ENCODE results near the gene UNK. TPM values are rescaled to one million over a fixed set of nuclear protein-coding genes. Genes with fewer than 3 reads are reported as not detected.

The UNK gene
- total RNA-seq, 4 donors from 2014 or later, result 6.9 to 69.7 (median 45.5) TPM

GRCh38 chr17:75814900-75815373 lies 30.3 kb downstream of the UNK start:
- no peak for DNase-seq
- intact Hi-C loops (cut with DNase I; ENCODE audit: low total_unique reads), result no loop called here
- Histone ChIP-seq H3K27ac (no peak overlapping the region), H3K4me1 (no peaks in the 10 kb centered on the region), H3K4me3 (no peak overlapping the region), H3K27me3 (no peaks in the 10 kb centered on the region), H3K9me3 (no peaks in the 10 kb centered on the region), H3K36me3 (no peaks in the 10 kb centered on the region)
- TF ChIP-seq POLR2A (IDR thresholded peaks at IDR 0.05), result no peak
- TF ChIP-seq, protein P1, sequence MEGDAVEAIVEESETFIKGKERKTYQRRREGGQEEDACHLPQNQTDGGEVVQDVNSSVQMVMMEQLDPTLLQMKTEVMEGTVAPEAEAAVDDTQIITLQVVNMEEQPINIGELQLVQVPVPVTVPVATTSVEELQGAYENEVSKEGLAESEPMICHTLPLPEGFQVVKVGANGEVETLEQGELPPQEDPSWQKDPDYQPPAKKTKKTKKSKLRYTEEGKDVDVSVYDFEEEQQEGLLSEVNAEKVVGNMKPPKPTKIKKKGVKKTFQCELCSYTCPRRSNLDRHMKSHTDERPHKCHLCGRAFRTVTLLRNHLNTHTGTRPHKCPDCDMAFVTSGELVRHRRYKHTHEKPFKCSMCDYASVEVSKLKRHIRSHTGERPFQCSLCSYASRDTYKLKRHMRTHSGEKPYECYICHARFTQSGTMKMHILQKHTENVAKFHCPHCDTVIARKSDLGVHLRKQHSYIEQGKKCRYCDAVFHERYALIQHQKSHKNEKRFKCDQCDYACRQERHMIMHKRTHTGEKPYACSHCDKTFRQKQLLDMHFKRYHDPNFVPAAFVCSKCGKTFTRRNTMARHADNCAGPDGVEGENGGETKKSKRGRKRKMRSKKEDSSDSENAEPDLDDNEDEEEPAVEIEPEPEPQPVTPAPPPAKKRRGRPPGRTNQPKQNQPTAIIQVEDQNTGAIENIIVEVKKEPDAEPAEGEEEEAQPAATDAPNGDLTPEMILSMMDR (IDR thresholded peaks at IDR 0.05), result no peak

DNA sequence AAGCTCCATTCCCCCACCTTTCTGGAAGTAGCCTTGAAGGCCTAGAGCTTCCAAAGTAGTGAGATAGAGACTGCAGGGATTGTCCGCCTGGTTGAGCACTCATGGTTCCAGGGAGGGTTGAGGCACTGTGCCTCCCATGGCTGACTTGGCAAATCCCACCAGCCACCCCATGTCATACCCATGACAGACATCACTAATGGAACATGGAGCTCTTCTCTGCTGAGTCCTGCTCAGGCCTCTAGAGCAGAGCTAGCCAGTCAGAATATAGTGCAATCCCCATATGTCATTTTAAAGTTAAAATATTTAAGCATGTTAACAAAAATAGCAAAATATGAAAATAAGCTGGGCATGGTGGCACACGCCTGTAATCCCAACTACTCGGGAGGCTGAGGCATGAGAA lies 30.8 kb downstream of the UNK start:
- H3K9me3 ChIP-seq, result no peaks in the 10 kb centered on the region
- no peak overlapping the region for H3K4me3 ChIP-seq
- H3K27me3 ChIP-seq, result no peaks in the 10 kb centered on the region
- H3K36me3 ChIP-seq, result no peaks in the 10 kb centered on the region
- H3K4me1 ChIP-seq, result no peaks in the 10 kb centered on the region
- TF ChIP-seq POLR2A (IDR thresholded peaks at IDR 0.05), result no peak
- TF ChIP-seq, protein P1 (IDR thresholded peaks at IDR 0.05), result no peak
- no peak overlapping the region for H3K27ac ChIP-seq
- intact Hi-C loops (cut with DNase I; ENCODE audit: low total_unique reads), result no loop called here
- DNase-seq, result no peak

DNA sequence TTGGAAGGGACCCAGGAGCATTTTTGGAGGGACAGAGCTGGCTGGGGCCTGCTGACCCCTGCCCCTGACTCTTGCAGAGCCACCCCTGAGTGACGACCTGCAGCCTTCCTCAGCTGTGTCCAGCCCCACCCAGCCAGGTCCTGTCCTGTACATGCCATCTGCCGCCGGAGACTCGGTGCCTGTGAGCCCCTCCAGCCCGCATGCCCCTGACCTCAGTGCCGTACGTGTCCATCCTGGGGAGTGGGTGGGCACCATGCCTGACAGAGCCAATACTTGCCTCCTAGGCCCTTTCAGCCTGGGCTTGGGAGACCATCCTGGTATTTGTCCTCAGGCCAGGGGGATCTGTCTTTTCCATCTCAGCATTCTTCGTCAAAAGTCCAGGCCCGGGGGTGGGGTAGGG lies 32.1 kb downstream of the UNK start:
- DNase-seq, result no peak
- intact Hi-C loops (cut with DNase I; ENCODE audit: low total_unique reads), result no loop called here
- Histone ChIP-seq H3K9me3 (no peaks in the 10 kb centered on the region), H3K27me3 (no peaks in the 10 kb centered on the region), H3K4me1 (no peaks in the 10 kb centered on the region), H3K4me3 (no peak overlapping the region), H3K36me3 (no peaks in the 10 kb centered on the region), H3K27ac (no peak overlapping the region)
- TF ChIP-seq, protein P1 (IDR thresholded peaks at IDR 0.05), result no peak
- TF ChIP-seq POLR2A (IDR thresholded peaks at IDR 0.05), result no peak

GRCh38 chr17:75817571-75817970 lies 33.0 kb downstream of the UNK start:
- Histone ChIP-seq H3K9me3 (no peaks in the 10 kb centered on the region), H3K4me1 (peaks cover 0 to 5% of the 10 kb centered on the region in 2 donors), H3K4me3 (no peak overlapping the region), H3K36me3 (no peaks in the 10 kb centered on the region), H3K27me3 (no peaks in the 10 kb centered on the region), H3K27ac (no peak overlapping the region)
- TF ChIP-seq, protein P1 (IDR thresholded peaks at IDR 0.05), result no peak
- TF ChIP-seq POLR2A (IDR thresholded peaks at IDR 0.05), result no peak
- intact Hi-C loops (cut with DNase I; ENCODE audit: low total_unique reads), result no loop called here
- DNase-seq, result no peak

DNA sequence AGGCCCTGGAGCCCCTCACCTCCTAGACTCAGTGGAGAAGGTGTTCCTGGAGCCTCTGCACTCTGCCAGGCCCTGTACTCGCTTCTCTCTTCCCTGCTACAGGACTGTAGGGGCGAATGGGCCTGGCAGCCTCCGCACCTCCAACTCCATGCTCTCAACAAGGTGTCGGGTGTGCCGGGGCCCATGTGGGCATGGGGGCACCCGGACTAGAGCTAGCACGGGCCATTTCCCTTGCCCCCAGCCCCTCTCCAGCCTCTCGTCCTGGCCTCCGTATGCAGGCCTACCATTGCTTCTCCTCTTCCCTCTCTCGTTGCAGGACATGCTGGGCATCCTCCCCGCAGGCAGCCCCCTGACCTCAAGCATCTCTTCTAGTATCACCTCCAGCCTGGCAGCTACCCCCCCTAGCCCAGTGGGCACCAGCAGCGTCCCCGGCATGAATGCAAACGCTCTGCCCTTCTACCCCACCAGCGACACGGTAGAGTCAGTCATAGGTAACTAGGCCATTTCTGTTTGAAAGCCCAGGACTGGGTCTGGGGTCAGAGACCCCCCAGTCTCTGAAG lies 33.8 kb downstream of the UNK start:
- Histone ChIP-seq H3K36me3 (no peaks in the 10 kb centered on the region), H3K27ac (no peak overlapping the region), H3K4me3 (no peak overlapping the region), H3K9me3 (no peaks in the 10 kb centered on the region), H3K27me3 (no peaks in the 10 kb centered on the region), H3K4me1 (peaks cover 0 to 5% of the 10 kb centered on the region in 2 donors)
- intact Hi-C loops (cut with DNase I; ENCODE audit: low total_unique reads), result no loop called here
- no peak for DNase-seq
- TF ChIP-seq POLR2A (IDR thresholded peaks at IDR 0.05), result no peak
- TF ChIP-seq, protein P1 (IDR thresholded peaks at IDR 0.05), result no peak
